HG02981 (cell line): ENCODE data around the gene HAND1.

Experiments
- ATAC-seq: cut with Tn5 transposase; IDR thresholded peaks from one replicate; pipeline ENCODE4 v1.9.1; 2021; ENCODE audit warnings: mild to moderate bottlenecking, moderate library complexity; ENCODE audit not compliant: unreplicated experiment

HAND1 gene

GRCh38 chr5:154506049-154506715 lies 28.2 kb upstream of the HAND1 start:
- no peak for ATAC-seq

DNA sequence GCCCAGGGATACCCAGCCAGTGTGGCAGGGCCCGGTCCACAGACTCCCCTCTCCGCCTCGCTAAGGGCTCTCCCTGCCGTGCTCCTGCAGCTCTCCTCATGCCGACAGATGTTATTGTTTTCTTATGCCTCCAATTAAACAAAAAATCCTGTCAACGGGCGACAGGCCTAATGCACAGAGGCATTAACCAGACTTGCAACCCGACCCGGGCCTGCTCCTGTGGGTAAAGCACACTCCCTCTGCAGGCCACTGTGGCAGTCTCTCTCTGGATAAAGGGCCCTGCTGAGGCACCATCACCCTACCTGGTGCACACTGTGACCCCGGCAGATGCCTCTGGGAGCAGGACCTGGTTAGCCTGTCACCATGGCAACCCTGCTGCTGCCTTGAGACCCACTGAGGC lies 27.5 kb upstream of the HAND1 start:
- ATAC-seq: no peak

DNA sequence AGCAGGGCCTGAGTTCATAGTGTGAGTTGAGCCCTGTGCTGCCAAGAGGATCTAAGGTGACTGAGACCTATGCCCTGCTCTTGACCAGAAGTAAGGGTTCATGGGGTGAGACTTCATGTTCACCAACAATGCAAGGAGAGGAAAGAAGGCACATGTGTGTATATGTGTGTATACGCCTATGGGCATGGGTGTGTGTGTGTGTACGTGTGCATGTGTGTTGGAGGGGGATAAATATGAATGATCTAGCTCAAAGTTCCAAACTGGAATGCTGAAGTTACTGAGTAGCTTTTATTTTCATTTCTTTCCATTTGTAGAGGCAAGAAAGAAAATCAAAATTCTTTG lies 25.6 kb upstream of the HAND1 start:
- no peak for ATAC-seq

DNA sequence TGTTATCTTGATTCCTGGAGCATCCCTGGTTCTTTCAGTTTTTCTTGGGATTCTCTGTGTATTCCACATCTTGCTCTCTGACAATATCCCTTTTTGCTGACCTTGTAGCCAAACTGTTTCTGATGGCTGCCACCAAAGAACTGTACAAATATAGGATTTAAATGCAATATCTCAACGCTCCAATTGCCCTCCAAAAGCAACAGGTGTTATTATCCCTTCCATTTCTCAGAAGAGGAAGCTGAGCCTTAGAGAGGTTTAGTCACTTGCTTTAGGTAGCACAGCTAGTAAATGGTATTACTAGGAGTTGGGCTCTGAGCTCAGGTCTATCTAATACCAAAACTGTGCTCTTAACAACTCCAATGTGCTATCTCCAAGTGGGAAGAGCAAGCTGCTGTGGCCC lies 24.2 kb upstream of the HAND1 start:
- ATAC-seq: no peak

DNA sequence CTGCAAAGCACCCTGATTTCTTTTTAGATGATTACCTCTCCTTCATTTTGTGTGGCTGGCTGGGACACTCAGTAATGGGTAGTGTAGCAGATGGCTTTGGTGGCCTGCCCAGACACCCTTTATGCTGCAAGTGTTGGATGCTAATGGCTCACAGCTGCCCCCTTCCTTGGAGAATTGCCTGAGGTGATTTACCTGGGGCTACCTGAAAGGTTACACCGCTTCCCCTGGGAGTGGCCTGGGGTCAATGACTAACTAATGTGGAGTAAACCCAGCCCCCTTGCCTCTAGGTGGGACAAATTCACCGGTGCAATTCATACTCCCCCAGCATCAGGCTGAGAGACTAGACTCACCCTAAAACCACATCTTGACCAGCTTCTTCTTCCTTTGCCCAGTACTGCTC lies 23.5 kb upstream of the HAND1 start:
- no peak for ATAC-seq

DNA sequence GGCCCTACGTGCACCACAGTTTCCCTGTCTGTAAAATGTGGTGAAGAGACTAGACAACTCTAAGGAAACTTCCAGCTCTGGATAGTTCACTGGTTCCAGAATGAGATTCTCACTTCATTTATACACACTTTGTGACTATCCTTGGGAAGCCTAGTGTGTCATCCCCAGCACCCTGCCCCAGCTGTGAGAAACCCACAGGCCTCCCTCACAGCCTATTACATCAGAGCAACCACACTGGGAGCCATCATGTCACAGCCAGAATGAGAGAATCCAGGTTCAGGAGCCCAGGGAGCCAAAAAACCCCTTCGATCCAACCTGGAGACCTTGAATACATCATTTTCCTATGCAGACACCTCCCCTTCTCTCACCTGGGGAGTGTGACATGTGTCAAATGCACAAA lies 21.0 kb upstream of the HAND1 start:
- ATAC-seq: no peak

DNA sequence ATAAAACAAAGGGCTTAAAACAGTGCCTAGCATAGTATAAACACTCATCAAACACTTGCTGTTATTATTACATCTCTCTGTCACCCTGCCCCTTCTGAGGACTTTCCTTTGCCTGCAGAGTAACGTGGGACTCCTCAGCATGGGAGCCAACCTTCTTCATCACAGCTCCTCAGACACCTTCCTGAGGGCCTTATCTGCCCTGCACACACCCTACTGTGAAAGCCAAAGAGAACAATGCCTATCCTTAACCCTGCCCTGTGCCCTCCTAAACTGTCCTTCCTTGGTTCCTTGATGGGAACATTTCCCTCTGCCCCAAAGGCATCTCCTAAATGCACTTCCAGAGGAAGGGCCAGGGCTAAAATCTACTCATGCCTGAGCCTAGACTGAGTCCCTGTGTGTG lies 20.6 kb upstream of the HAND1 start:
- ATAC-seq: no peak

DNA sequence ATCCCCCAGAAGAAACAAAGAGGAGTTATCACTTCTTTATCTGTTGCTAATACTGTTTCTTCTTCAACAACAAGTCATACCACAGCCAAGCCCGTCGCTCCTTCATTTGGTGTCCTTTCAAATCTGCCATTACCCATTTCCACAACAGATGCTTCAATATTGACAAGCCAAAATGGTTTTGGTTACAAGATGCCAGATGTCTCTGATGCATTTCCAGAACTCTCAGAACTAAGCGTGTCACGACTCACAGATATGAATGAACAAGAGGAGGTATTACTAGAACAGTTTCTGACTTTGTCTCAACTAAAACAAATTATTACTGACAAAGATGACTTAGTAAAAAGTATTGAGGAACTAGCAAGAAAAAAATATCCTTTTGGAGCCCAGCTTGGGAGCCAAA lies 16.0 kb upstream of the HAND1 start:
- no peak for ATAC-seq

- no peak for ATAC-seq
Observed at GRCh38 chr5:154493274-154493673, 15.2 kb upstream of the HAND1 start.

DNA sequence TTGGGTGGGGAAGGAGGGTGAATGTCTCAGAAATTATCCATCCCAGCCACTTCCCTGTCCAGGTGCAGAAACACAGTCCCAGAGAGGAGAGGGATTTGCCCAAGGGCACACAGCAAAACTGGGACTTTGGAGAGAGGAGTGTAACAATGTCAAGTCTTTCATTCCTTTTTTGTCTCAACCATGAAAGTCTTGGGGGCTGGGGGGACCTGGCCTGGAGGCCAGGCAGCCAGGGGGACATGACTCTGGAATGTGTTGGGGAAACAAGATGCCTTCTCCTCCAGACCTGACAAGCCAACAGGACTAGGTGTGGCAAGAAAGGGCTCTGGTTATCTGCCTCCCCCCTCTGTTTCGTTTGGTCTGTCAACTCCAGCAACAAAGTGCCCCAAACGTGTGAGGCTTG lies 13.9 kb upstream of the HAND1 start:
- no peak for ATAC-seq

DNA sequence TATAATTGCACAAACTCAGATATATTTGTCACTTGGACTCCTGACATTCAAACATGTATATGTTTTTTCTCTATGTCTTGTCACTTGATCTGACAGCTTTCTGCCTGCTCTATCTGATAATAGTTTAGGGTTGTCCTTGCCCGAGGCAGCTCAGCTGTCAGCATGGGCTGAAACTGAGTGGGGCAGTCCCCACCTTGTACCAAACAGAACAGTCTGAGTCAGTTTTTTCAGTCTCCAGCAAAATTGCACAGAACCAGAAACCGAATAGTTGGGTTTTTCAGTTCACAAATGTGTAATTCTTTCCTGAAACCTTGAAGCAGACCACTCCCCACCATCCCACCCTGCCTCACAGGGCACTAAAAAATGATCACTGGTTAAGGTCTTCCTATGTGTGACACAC lies 9.5 kb upstream of the HAND1 start:
- ATAC-seq: peak; percentile 97

- no peak for ATAC-seq
Observed at GRCh38 chr5:154486427-154486866, 8.4 kb upstream of the HAND1 start.

DNA sequence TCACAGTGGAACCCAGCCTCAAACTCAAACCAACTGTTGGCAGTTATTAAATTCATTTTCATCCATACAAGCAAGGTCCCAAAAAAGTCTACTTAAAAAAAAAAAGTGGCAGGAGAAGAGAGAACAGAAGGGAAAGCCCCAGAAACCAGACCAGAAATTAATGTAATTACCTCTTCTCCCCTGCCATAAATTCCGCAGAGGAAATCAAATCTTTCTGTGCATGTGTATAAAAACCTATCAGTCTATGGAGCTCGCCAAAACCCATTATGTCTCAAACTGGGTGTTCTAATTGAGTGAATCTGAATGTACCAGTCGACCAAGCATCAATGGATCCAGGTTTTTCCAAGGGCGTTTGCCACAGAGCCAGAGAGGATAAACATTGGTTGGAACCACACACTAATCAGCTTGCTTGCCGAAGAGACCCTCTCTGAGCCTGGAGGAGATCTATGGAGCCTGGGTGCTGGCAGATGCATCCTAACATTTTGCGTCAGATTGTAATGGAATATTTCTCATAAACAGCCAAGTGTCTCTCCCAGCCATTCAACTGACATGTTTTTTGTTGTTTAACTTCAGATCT lies 7.9 kb upstream of the HAND1 start:
- ATAC-seq: no peak

GRCh38 chr5:154485096-154485491 lies 7.1 kb upstream of the HAND1 start:
- no peak for ATAC-seq

DNA sequence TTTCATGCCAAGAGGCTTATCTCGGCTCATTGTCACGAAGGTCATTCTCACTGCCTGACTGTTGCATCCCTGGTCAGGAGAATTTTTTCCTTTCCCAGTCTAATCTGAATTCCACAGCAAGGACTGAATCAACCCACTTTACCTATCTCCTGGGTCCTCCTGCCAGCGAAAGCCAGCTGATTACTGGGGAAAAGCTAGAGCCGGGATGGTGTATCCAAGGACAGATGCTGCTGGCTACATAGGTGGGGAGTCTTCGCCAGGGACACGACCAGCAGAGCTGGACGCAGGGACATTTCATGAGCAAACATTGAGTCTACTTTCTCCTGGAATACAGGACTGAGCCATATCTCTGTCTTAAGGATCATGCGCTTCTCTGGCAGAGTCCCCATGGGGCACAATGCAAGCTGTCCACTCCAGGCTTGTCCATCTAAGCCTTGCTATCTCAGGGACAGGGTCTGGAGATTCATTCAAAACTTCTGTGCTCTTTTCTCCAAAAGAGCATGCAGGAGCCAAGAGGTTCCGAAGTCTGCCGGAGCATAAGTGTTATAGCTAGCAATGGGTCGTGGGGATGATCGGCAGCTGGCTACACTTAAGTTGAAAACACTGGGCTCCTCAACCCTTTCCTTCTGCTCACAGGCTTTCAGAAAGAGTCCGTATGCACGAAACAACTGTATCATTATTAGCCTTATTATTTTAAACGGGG lies 6.5 kb upstream of the HAND1 start:
- no peak for ATAC-seq

- ATAC-seq: no peak
Observed at GRCh38 chr5:154483654-154484392, 5.8 kb upstream of the HAND1 start.

DNA sequence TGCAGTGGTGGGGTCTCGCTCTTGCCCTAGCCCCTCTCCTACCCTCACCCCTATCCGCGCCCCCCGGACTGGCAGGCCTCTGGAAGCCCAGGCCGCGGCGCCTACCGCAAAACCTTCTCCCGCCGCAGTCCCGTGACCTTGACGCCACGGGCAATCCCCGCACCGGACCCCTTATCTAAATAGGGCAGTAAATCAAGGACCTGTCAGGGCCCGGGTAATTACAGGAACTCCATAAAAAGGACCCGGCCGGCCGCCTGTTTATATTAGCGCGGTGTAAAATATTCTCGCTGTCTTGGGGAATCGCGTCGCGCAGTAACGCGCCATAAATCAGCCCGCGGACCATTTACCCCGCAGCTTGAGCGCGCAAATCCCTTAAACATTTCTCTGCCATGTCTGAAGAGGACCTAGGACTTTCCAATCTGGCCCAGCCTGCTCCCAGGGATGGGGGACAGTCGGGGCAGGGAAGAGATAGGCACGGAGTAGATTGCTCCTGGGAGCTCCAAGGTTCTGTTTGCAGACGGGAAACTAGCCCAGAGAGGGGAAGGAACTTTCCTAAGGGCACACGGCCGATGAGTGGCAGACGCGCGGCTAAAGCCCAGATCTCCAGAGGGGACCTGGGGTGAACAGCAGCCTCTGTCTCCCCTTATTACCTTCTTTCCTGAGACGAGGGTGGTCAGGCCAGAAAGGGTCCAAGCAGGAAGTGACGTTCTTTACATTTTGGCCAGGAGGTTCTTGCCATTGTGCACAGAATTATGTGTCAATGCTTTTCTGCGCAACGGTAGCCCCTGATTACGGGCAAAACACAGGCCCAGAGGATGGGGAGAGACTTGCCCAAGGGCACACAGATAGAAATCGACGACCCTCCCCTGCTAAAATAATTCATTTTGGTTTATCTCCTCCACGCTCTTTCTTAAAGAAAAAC lies 4.8 kb upstream of the HAND1 start:
- ATAC-seq: no peak

DNA sequence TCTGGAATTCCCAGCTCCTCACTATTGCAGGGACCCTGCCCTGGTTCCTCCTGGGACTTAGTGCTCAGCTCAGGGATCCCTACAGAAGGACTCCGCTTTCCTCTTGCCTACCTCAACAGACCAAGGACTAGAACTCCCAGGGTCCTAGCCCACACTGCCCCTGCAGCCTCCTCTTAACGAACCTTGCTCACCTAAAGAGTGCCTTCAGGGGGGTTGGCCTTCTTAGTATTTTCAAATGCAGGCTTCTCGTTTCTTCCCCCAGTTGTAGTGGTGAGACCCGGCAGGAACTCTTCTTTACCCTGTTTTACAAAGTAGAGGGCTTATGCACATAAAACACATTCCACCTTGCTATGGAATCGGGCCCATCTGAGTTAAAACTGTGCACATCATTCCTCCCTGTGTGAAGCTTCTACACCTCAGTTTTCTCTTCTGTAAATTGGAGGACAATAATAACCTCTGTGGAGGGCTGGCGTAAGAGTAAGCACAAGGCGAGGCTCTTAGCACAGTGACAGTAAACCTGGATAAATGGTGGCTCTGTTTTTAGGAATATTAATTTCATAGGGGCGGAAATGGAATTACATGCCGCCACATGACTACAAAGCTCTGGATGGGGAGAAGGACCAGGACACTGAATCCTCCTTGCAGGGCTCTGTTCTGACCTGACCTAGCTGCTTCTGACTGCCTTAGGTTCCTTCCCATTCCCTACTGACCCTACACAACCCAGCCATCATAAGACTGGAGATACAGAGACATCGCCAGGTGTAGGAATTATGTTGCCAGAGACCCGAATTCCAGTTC lies 3.8 kb upstream of the HAND1 start:
- no peak for ATAC-seq

DNA sequence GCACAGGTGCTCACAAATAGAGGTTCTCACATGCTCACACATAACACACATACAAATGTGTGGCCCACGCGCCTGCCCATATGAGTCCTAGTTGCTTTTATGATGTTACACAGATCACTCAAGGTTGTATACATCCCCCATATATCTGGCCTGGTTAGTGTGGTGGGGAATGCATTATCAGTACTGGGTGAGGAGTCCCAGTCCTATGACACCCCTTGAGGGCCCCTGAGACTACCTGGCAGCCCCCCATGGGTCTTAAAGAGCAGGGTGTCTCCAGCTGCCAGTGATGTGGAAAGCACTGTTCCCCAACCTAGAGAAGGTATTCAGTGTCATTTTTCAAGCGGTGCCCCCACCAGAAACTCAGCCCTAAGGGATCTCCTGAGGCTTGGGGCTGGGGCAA lies 2.8 kb upstream of the HAND1 start:
- no peak for ATAC-seq
